CD4-positive, alpha-beta T cell treated with Interleukin-12 subunit alpha and Interleukin-12 subunit beta, for 1 hour (primary cell): ENCODE data around the gene TTC17.
"Not testable (repeated sequence)": the region's sequence is repeated elsewhere in the genome, so short reads cannot be mapped to it uniquely, and the experiment has no call there.

Source experiments
- DNase-seq: peaks from one replicate; pipeline ENCODE4 v3.0.0-alpha.2; 2020

Gene TTC17, protein sequence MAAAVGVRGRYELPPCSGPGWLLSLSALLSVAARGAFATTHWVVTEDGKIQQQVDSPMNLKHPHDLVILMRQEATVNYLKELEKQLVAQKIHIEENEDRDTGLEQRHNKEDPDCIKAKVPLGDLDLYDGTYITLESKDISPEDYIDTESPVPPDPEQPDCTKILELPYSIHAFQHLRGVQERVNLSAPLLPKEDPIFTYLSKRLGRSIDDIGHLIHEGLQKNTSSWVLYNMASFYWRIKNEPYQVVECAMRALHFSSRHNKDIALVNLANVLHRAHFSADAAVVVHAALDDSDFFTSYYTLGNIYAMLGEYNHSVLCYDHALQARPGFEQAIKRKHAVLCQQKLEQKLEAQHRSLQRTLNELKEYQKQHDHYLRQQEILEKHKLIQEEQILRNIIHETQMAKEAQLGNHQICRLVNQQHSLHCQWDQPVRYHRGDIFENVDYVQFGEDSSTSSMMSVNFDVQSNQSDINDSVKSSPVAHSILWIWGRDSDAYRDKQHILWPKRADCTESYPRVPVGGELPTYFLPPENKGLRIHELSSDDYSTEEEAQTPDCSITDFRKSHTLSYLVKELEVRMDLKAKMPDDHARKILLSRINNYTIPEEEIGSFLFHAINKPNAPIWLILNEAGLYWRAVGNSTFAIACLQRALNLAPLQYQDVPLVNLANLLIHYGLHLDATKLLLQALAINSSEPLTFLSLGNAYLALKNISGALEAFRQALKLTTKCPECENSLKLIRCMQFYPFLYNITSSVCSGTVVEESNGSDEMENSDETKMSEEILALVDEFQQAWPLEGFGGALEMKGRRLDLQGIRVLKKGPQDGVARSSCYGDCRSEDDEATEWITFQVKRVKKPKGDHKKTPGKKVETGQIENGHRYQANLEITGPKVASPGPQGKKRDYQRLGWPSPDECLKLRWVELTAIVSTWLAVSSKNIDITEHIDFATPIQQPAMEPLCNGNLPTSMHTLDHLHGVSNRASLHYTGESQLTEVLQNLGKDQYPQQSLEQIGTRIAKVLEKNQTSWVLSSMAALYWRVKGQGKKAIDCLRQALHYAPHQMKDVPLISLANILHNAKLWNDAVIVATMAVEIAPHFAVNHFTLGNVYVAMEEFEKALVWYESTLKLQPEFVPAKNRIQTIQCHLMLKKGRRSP

DNA sequence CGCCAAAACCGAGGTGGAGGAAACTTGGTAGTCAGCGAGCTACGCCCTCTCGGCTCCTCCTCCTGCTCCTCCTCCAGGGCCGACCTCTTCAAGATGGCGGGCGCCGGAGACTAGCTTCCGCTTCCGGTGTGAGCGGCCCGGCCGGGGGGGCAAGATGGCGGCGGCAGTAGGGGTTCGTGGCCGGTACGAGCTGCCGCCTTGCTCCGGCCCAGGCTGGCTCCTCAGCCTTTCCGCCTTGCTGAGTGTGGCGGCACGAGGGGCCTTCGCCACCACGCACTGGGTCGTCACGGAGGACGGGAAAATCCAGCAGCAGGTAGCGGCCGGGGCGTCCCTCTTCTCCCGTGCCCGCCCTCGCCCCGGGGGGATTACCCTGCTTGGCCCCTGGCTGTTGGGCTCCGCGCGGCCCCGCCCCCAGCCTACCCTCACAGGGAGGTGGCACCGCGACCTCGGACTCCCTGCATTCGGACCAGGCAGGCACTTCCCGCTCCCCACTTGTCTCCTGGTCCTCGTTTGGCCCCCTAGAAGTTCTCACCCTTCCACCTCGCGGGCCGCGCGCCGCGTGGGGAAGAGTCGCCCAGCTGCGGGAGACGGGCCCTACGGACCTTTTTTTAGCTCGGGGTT, at the start of gene TTC17:
Gene TTC17 (plus strand): TSS at position 120 of the 621 bp plus-strand sequence. CDS start 35 bp downstream, at position 155.
- peak; percentile 90 for DNase-seq

DNA sequence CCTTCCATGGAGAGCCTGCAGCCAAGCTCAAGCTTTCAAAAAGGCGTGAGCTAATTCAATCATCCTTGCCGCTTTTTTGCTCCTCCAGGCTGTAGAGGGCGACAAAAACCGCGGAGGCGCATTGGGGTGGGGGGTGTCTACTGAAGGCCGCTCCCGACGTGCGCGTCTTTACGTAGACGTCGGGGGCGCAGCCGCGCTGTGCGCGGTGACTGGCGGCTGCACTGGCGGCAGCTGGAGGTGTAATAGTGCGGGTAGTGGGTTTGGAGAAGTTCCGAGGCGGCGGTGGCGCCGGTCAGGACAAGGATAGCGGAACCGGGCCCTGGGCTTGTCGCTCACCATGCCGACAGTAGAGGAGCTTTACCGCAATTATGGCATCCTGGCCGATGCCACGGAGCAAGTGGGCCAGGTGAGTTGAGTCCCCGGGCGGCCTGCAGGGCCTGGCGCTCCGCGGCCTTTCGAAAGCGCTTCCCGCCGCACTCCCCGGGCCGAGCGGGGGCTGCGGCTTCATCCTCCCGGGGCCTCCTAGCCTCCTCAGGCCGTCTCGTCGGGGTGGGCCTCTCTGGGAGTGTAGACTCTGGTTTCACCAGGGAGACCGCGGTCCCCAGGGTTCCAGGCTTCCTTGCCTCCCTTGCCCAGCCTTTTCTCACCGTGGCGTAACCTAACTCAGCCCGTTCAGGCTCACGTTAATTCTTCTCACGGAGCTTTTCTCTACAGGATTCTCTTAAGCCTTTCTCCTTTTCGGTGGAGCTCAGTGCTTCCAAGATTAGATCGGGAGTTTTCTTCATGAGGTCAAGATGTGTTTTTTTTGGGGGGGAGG, 46.7 kb upstream of the TTC17 start, which contains the start of gene API5:
Gene API5 (plus strand): TSS at position 206 of the 817 bp plus-strand sequence. CDS start 132 bp downstream, at position 338.
- peak; percentile 93 for DNase-seq

DNA sequence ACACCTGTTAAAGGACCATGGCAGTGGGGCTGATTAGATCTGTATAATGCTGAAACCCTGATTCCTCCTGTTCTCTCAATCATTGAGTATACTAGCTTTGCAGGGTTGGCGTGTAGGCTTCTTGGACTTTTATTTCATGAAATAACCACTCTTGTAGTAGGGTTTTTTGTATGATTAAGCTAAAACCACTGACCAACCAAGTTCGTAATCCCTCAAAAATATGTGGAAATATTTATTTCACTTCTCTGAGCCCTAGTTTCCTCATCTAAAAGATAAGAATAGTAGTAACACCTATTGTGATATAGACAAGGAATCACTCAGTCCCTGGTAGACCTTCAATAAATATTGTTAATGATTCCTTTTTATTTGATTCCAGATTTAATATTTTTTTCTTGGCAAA, 42.8 kb upstream of the TTC17 start:
- no peak for DNase-seq

DNA sequence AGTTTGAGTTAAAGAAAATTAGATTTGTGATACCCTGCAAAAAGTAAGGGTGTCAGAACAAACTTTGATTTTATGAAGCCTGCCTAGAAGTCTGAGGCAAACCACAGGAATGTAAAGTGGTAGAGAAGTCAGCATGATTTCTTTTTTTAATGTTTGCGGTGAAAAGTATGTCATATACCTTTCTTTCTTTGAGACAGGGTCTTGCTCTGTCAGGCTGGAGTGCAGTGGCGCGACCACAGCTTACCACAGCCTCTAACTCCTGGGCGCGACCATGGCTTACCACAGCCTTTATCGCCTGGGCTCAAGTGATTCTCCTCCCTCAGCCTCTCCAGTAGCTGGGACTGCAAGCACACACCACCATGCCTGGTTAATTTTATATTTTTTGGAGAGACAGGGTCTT, 42.3 kb upstream of the TTC17 start:
- peak; percentile 13 for DNase-seq

DNA sequence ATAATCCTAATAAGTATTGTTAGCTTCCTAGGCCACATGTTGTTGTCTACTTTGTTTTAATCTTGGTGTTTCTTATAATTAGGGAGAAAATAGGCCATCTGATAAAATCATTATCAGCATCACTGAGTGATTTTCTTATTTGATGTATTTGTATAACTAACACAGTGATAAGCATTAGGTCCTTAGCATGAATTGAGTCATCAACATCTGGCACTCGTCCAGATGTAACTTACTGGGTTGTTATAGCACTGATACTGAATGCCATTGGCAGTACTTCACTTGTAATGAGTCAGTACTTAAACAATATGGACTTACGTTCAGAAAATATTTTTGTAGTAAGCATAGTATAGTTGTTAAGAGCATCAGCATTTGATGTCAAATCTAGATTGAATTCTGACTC, 30.7 kb upstream of the TTC17 start:
- no peak for DNase-seq

DNA sequence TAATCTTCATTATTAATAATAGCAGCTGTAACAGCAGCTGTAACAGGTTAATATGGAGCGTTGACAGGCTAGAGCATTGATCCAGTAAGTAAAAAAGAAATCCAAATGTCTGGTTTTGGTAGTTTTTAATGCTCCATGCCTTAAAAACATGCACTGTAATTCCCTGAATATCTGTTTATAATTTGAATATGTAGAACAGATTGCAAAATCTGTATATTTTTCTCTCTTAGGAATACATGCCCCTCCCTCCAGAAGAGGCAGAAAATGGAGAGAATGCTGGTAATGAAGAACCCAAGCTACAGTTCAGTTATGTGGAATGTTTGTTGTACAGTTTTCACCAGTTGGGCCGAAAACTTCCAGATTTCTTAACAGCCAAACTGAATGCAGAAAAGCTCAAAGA, 30.2 kb upstream of the TTC17 start:
- DNase-seq = no peak

DNA sequence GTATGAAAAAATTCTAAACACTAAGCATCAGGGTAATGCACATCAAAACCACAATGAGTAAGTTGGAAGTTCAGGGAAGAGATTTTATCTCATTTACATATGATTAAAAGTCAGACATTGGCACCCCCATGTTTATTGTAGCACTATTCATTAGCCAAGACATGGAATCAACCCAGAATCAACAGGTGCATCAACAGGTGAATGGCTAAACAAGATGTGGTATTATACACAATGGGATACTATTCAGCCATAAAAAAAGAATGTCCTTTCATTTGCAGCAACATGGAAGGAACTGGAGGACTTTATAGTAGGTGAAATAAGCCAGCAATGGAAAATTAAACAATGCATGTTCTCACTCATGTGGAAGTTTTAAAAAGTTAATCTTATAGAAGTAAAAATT, 17.6 kb upstream of the TTC17 start:
- DNase-seq = no peak

DNA sequence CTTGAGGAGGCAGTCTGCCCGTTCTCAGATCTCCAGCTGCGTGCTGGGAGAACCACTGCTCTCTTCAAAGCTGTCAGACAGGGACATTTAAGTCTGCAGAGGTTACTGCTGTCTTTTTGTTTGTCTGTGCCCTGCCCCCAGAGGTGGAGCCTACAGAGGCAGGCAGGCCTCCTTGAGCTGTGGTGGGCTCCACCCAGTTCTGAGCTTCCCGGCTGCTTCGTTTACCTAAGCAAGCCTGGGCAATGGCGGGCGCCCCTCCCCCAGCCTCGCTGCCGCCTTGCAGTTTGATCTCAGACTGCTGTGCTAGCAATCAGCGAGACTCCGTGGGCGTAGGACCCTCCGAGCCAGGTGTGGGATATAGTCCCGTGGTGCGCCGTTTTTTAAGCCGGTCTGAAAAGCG, 7.3 kb upstream of the TTC17 start:
- not testable (repeated sequence) for DNase-seq

DNA sequence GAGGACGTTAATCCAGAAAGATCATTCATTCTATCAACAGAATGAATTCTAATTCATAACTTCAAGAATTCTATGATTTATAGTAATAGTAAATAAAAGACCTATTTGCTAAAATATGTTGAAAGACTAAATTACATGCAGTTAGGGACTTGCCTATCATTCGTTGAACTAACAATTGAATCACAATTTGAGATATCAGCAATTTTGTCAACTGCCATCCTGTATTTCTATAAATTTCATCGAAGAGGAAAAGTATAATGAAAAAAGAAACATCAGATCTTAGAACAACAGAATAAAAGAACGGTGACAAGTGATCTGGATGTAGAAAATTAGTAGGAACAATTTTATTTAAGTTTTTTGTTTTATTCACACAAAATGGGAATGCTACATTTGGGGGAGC, 4.4 kb upstream of the TTC17 start:
- DNase-seq = no peak

DNA sequence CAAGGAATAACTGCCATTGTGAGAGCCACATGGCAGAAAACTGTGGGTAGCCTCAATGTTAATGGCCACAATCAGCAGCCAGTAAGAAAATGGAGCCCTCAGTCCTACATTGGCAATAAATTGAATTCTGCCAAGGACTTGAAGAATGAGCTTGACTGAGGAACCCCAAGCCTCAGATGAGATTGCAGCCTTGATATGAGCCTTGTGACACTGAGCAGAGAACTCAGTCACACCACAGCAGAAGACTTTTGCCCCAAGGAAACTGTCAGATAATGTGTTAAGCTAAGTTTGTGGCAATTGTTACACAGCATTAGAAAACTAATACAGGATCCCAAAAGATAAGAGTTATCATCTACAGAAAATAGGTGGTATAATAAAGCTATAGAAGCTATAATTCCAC, 2.4 kb upstream of the TTC17 start:
- DNase-seq = no peak

DNA sequence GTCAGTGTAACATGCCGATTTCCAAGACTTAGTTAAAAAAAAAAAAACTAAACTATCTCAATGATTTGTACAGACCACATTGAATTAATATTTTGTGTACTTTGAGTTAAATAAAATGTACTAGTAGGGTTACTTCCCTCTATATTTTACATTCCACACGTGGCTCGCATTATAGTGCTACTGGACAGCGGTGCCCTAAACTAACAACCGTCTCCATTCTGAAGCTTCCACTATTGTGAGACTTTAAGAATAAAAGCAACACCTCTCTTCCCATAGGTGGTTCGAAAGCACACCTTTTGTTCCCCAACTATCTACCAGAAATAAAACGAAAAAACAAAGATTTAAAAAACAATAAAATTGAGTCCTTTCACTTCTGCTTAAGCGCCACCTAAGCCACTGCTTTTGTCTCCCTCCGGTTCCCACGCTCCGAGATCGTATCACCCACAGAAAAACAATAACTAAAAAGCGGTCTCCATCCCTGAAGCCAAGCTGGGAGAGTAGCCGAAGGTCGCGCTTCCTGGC, 380 bp upstream of the TTC17 start:
- DNase-seq = no peak

DNA sequence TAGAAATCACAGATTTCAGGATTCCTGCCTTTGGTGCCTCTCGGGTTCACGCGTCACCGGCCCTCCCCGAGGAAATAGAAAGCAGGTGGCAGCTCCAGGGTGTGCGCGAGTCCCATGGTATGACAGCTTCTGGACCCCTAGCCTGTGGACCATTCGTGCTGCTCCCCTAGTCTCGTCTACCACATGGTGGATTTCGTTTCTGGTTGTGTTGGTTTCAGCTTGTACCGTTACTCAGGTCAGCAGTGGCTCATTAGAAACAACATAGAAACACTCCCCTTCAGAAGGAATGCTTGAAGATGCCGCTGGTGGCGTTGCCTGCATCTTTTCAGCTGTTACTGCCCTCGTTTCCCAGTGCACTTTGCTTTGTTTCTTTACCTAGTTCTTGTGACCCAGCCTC, 700 bp downstream of the TTC17 start:
- no peak for DNase-seq

DNA sequence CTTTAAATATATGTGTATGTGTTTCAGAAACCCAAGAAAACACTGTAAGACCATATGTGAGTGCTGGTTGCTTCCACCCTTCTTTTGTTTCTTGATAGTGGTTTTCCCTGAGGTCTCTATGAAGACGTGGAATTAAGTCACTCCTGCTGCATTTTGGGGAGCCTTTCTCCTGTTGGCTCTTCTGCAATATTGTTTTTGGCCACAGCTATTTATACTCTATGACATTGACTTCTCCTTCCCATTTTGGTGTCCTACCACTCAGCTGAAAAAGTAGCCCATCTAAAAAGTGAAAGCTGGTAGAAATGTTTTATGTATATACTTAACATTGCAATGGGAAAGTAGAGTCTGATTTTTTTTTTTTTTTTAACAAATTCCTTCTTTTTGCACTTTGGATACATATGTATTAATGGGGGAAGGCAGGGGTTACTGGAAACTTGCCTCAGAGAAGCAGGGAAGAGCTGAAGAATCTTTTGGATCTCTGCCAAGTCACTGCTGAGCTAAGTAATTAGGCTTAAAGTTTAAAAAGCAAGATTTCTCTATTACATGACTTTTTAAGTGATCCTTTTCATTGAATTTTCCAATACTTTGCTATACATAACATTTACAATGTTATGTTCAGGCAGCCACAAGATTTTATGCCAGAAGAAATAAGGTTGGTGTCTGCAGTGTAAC, 1.8 kb downstream of the TTC17 start:
- no peak for DNase-seq

DNA sequence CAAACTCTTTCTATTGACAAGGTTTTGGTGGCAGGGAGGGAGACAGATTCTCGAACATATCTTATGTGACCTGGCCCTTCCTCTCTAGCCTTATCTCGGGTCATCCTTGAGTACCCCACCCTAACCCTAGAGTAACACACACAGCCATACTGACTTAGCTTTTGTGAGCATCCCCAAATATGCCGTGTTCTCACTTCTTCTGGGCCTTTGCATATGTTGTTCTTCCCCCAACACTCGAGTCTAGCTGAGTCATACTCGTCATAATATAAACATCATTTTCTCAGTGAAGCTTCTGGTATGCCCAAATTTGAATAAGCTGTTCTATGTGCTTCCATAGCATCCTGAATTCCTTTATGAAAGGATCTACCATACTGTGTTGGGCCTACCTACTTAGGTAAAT, 8.0 kb downstream of the TTC17 start:
- no peak for DNase-seq

DNA sequence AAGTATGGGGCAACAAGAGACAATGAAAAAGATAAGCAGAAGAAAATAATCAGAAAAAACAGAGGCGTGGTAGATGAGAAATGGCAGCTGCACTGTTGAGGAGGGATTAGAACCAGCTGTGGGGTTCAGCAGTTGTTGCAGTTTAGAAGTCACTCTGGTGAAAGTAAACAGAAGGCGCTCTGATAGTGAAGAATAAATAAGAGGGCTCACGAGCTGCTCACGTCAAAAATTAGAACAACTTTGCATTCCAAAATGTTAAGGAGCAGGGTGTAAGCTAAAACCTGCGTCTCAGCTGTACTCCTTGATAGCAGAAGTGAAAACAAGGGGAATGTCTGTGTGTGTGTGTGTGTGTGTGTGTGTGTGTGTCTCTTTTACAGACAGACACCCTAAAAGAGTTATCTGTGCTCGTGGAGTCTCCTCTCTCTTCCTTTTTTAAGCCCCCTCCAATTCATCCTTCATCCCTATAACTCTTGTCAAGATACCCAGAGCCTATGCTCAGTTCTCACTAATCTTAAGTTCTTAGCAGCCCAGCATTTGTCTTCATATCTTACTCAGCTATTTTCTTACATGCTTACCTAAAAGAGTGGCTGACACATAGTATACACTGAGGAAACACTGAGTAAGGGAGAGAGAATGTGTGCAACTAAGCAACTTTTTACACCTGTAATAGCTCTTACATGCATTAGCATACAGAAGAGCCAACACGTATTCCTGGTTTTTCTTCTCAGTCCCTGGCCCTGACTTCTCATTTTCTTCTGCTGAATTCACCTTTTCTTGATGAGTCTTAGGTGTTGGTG, 8.9 kb downstream of the TTC17 start:
- DNase-seq = no peak

DNA sequence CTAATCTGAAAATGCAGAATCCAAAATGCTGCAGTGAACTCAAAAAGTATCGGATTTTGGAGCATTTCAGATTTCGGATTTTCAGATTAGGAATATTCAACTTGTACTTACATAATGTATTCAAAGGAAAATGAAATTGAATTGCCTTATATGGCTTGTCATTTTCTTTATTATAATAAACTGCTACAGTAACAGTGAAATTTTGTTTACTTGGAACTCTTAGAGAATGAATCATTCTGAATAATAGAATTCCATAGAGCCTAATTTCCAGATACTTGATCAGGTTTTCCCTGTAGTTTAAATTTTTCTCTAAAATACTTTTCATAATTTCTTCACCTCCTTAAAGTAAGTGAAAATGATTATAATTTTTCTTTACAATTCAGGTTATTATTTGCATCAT, 17.3 kb downstream of the TTC17 start:
- no peak for DNase-seq

DNA sequence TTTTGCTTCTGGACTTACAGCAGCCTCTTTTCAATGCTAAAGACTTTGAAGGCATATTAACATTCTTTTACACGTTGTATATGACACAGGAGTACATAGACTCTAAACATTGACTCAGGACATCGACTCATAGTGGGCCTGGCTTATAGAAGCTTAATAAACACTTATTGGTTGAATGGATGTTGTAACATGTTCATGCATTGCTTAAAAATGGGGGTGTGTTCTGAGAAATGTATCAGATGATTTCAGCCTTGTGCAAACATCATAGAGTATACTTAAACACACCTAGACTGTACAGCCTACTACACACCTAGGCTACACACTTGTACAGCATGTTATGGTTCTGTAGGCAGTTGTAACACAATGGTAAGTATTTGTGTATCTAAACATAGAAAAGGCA, 17.9 kb downstream of the TTC17 start:
- DNase-seq = no peak

DNA sequence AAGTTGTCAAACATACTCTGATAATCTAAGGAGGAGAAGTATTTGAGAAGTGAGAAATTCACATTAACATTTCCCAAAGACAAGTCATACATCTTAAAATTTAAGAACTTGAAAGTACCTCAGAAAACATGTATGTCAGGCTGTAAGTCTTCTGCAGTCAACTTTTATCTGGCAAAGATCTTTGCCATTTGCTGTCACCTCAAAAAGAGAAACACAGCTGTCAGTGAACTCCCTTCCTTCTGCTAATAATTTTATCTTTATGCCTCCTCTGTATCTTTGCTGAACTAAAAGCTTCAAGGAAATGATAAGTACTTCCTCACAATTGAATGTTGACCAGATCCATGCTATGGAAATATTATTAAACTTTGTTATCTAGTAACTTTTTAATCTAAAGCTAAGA, 18.7 kb downstream of the TTC17 start:
- no peak for DNase-seq

DNA sequence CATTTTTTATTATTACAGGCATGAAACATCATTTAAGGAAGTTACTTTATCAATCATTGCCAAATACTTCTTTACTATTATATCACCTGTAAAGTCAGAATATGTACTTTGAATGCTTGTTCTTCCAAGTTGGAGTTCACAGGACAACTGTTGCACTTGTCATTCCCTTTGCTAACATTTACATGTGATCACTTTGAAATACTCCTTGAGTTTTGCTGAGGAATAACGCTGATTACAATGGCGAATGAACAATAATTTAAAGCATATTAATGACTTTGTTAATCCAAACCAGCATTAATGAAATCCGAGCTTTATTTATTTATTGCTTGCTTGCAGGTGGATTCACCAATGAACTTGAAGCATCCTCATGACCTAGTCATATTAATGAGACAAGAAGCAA, 20.2 kb downstream of the TTC17 start:
- DNase-seq = no peak

DNA sequence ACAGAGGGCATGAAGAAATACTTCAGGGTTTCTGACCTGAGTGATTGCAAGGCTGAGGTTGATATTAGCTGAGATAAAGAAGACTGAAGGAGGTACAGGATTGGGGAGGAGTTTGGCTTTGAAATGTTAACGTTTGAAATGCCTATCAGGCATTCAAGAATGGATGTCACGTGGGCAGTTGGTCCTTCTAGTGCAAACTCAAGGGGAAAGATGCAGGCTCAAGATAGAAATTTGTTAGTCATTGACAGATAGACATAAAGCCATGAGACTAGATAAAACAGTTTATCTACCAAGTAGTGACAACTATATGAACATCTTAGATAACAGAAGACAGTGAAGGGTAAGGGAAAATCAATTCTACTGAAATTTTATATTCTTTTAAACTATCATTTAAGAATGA, 23.1 kb downstream of the TTC17 start:
- DNase-seq = no peak
